GM19351 (cell line): ENCODE results near the gene CEP78.

Source experiments
- ATAC-seq: cut with Tn5 transposase; IDR thresholded peaks from one replicate; pipeline ENCODE4 v1.9.1; 2021; ENCODE audit warnings: mild to moderate bottlenecking, moderate library complexity; ENCODE audit not compliant: unreplicated experiment

CEP78 gene

GRCh38 chr9:78326564-78326963 lies 90.7 kb downstream of the CEP78 start:
- ATAC-seq: no peak
